Cardiac fibroblast (primary cell): ENCODE measurements around the gene SMYD3.
"Not testable (repeated sequence)": the region's sequence is repeated elsewhere in the genome, so short reads cannot be mapped to it uniquely, and the experiment has no call there.

Source experiments
- DNase-seq, 2 donors: peaks; one replicate each; pipeline versions ENCODE4 v3.0.0 to v3.0.0-alpha.2; 2010; ENCODE audit warnings: low read depth in 2 of 2
- H3K4me3 ChIP-seq, 2 donors: replicated peaks in 1 of 2; 1 replicate in 1 of 2; 2 replicates in 1 of 2; pipeline ENCODE4 v1.5.1; 2011; ENCODE audit warnings: low read depth in 2 of 2, low read length in 2 of 2, mild to moderate bottlenecking in 2 of 2, moderate library complexity in 1 of 2
- CTCF ChIP-seq: IDR thresholded peaks from one replicate; pipeline ENCODE4 v1.5.1; 2011; ENCODE audit warnings: low read depth, mild to moderate bottlenecking, low read length, inconsistent platforms

Gene SMYD3

GRCh38 chr1:246343251-246343650 lies 163.8 kb downstream of the SMYD3 start:
- no peak overlapping the region for H3K4me3 ChIP-seq
- DNase-seq, result no peak
- no peak for TF ChIP-seq CTCF

GRCh38 chr1:246338546-246338945 lies 168.5 kb downstream of the SMYD3 start:
- no peak overlapping the region for H3K4me3 ChIP-seq
- no peak for DNase-seq
- no peak for TF ChIP-seq CTCF

- no peak for DNase-seq
- TF ChIP-seq CTCF, result no peak
- H3K4me3 ChIP-seq, result no peak overlapping the region
Measured at GRCh38 chr1:246338098-246338497, 169.0 kb downstream of the SMYD3 start.

- TF ChIP-seq CTCF, result no peak
- no peak overlapping the region for H3K4me3 ChIP-seq
Measured at GRCh38 chr1:246335151-246335550, 171.9 kb downstream of the SMYD3 start.

GRCh38 chr1:246333855-246334254 lies 173.2 kb downstream of the SMYD3 start:
- TF ChIP-seq CTCF, result no peak
- no peak overlapping the region for H3K4me3 ChIP-seq
- no peak for DNase-seq

More at GRCh38 chr1:246335151-246335550, 171.9 kb downstream of the SMYD3 start:
- DNase-seq, result no peak

- DNase-seq, result peak in 1 of 2 donors; percentile 31
- no peak for TF ChIP-seq CTCF
- no peak overlapping the region for H3K4me3 ChIP-seq
Measured at GRCh38 chr1:246332078-246332477, 175.0 kb downstream of the SMYD3 start.

GRCh38 chr1:246329900-246330299 lies 177.2 kb downstream of the SMYD3 start:
- TF ChIP-seq CTCF, result no peak
- H3K4me3 ChIP-seq, result no peak overlapping the region
- no peak for DNase-seq

GRCh38 chr1:246329292-246329691 lies 177.8 kb downstream of the SMYD3 start:
- not testable (repeated sequence) for H3K4me3 ChIP-seq, DNase-seq
